Measurements from ENCODE around the gene TMC8. TPM values are rescaled to one million over a fixed set of nuclear protein-coding genes. Genes with fewer than 3 reads are reported as not detected.

Gene TMC8
- total RNA-seq, 1 donor from 2014 or later = 0.79 TPM

GRCh38 chr17:78089576-78090281 is 40.8 kb upstream of the TMC8 start:
- no peaks in the 10 kb centered on the region for H3K4me1 Mint-ChIP-seq
- no peak for TF ChIP-seq CTCF (conservative IDR thresholded peaks at IDR 0.05)
- no peak overlapping the region for H3K27ac Mint-ChIP-seq (ENCODE audit: unreplicated experiment)
- peaks cover 22% of the 10 kb centered on the region for H3K36me3 Mint-ChIP-seq (ENCODE audit: low read depth)
- no peaks in the 10 kb centered on the region for H3K27me3 Mint-ChIP-seq (ENCODE audit: low read depth)
- H3K4me3 Mint-ChIP-seq = no peak overlapping the region
- no peaks in the 10 kb centered on the region for H3K9me3 Mint-ChIP-seq
- DNase-seq (ENCODE audit: low read depth, low spot score) = no peak

- no peaks in the 10 kb centered on the region for H3K4me1 Mint-ChIP-seq
- H3K27me3 Mint-ChIP-seq (ENCODE audit: low read depth) = no peaks in the 10 kb centered on the region
- no peak overlapping the region for H3K27ac Mint-ChIP-seq (ENCODE audit: unreplicated experiment)
- TF ChIP-seq CTCF (conservative IDR thresholded peaks at IDR 0.05) = no peak
- H3K4me3 Mint-ChIP-seq = no peak overlapping the region
- H3K9me3 Mint-ChIP-seq = no peaks in the 10 kb centered on the region
- no peak for DNase-seq (ENCODE audit: low read depth, low spot score)
- peaks cover 12% of the 10 kb centered on the region for H3K36me3 Mint-ChIP-seq (ENCODE audit: low read depth)
Measured at GRCh38 chr17:78092794-78093324, 37.7 kb upstream of the TMC8 start.

- no peaks in the 10 kb centered on the region for H3K4me1 Mint-ChIP-seq
- DNase-seq (ENCODE audit: low read depth, low spot score) = no peak
- TF ChIP-seq CTCF (conservative IDR thresholded peaks at IDR 0.05) = no peak
- no peak overlapping the region for H3K27ac Mint-ChIP-seq (ENCODE audit: unreplicated experiment)
- no peak overlapping the region for H3K4me3 Mint-ChIP-seq
- H3K36me3 Mint-ChIP-seq (ENCODE audit: low read depth) = peaks cover 29% of the 10 kb centered on the region
- H3K27me3 Mint-ChIP-seq (ENCODE audit: low read depth) = no peaks in the 10 kb centered on the region
- H3K9me3 Mint-ChIP-seq = peaks cover 2% of the 10 kb centered on the region
Measured at GRCh38 chr17:78095035-78095434, 35.5 kb upstream of the TMC8 start.

GRCh38 chr17:78096093-78096492 is 34.5 kb upstream of the TMC8 start:
- no peaks in the 10 kb centered on the region for H3K4me1 Mint-ChIP-seq
- H3K9me3 Mint-ChIP-seq = peaks cover 4% of the 10 kb centered on the region
- no peak for DNase-seq (ENCODE audit: low read depth, low spot score)
- H3K36me3 Mint-ChIP-seq (ENCODE audit: low read depth) = peaks cover 35% of the 10 kb centered on the region
- no peak for TF ChIP-seq CTCF (conservative IDR thresholded peaks at IDR 0.05)
- H3K27me3 Mint-ChIP-seq (ENCODE audit: low read depth) = no peaks in the 10 kb centered on the region
- H3K27ac Mint-ChIP-seq (ENCODE audit: unreplicated experiment) = no peak overlapping the region
- no peak overlapping the region for H3K4me3 Mint-ChIP-seq

- Mint-ChIP-seq H3K4me1 (no peaks in the 10 kb centered on the region), H3K4me3 (no peak overlapping the region), H3K36me3 (ENCODE audit: low read depth) (peaks cover 36% of the 10 kb centered on the region), H3K9me3 (peaks cover 4% of the 10 kb centered on the region), H3K27me3 (ENCODE audit: low read depth) (no peaks in the 10 kb centered on the region), H3K27ac (ENCODE audit: unreplicated experiment) (no peak overlapping the region)
- no peak for TF ChIP-seq CTCF (conservative IDR thresholded peaks at IDR 0.05)
- DNase-seq (ENCODE audit: low read depth, low spot score) = no peak
Measured at GRCh38 chr17:78101112-78101511, 29.5 kb upstream of the TMC8 start.

All from neural crest cell (in vitro differentiated cells).